DOHH2 (cell line): ENCODE data around the gene BNIP5.

ENCODE experiments used
- CTCF ChIP-seq: fragments of 200-600 bp; sonication (generic); IDR thresholded peaks from one replicate; pipeline ENCODE4 v1.5.1; 2014; ENCODE audit warnings: antibody characterized with exemption, mild to moderate bottlenecking, low read depth, low read length; ENCODE audit not compliant: poor library complexity, severe bottlenecking
- EZH2phosphoT487 ChIP-seq: fragments of 200-600 bp; sonication (generic); IDR thresholded peaks from 2 replicates; pipeline ENCODE4 v1.6.1; 2017; ENCODE audit warnings: borderline replicate concordance, mild to moderate bottlenecking, antibody characterized with exemption, low read length, moderate library complexity, mixed read lengths

GRCh38 chr6:36383606-36384005 is 46.9 kb upstream of the BNIP5 start:
- no peak for TF ChIP-seq CTCF
- TF ChIP-seq EZH2phosphoT487: no peak
